Mucosa of stomach (tissue), 1 donor: Measurements from ENCODE around the gene YRDC.

Experiments used
- H3K27me3 ChIP-seq: one replicate; pipeline ENCODE4 v1.7.0; 2013; ENCODE audit warnings: mild to moderate bottlenecking, low read length; ENCODE audit not compliant: control insufficient read depth, insufficient read depth
- H3K36me3 ChIP-seq: one replicate; pipeline ENCODE4 v1.7.0; 2013; ENCODE audit warnings: low read length; ENCODE audit not compliant: control insufficient read depth, insufficient read depth
- H3K4me1 ChIP-seq: one replicate; pipeline ENCODE4 v1.7.0; 2013; ENCODE audit warnings: mild to moderate bottlenecking, low read length; ENCODE audit not compliant: control insufficient read depth, insufficient read depth
- H3K4me3 ChIP-seq: one replicate; pipeline ENCODE4 v1.7.0; 2013; ENCODE audit warnings: low read length
- H3K9ac ChIP-seq: one replicate; pipeline ENCODE4 v1.7.0; 2013; ENCODE audit warnings: mild to moderate bottlenecking, low read length, moderate library complexity
- H3K9me3 ChIP-seq: one replicate; pipeline ENCODE4 v1.7.0; 2013; ENCODE audit warnings: mild to moderate bottlenecking, low read length, moderate library complexity; ENCODE audit not compliant: control insufficient read depth
- donor health status: Pancreatic carcinoma.

YRDC gene

GRCh38 chr1:37761416-37762095 lies 46.5 kb downstream of the YRDC start:
- Histone ChIP-seq H3K4me1 (peaks cover 6% of the 10 kb centered on the region), H3K9me3 (no peaks in the 10 kb centered on the region), H3K27me3 (peaks cover 58% of the 10 kb centered on the region), H3K36me3 (no peaks in the 10 kb centered on the region), H3K4me3 (no peak overlapping the region), H3K9ac (no peak overlapping the region)

GRCh38 chr1:37759451-37759850 lies 48.6 kb downstream of the YRDC start:
- H3K27me3 ChIP-seq, result peaks cover 51% of the 10 kb centered on the region

GRCh38 chr1:37755951-37756560 lies 52.0 kb downstream of the YRDC start:
- Histone ChIP-seq H3K9ac (no peak overlapping the region), H3K4me1 (no peaks in the 10 kb centered on the region), H3K4me3 (no peak overlapping the region), H3K9me3 (no peaks in the 10 kb centered on the region), H3K27me3 (peaks cover 42% of the 10 kb centered on the region), H3K36me3 (no peaks in the 10 kb centered on the region)

More at GRCh38 chr1:37759451-37759850, 48.6 kb downstream of the YRDC start:
- Histone ChIP-seq H3K9me3 (no peaks in the 10 kb centered on the region), H3K4me1 (no peaks in the 10 kb centered on the region), H3K4me3 (no peak overlapping the region), H3K36me3 (no peaks in the 10 kb centered on the region), H3K9ac (no peak overlapping the region)

DNA sequence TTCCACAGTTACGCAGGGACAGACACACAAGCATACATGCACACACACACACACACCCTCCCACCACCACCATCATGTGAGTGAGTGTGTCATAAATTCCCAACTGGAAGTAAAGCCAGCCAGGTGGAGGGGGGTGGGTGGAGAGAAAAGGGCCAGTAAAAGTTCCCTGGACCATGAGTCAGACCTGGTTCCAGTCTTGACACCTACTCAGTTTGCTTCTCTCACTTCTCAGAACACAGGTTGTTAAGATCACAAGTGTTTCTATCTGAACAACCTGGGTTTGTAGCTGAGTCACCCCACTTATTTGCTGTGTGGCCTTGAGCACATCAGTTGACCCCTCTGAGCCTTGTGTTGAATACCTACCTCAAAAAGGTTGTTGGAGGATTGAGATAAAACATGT lies 52.7 kb downstream of the YRDC start:
- Histone ChIP-seq H3K27me3 (peaks cover 41% of the 10 kb centered on the region), H3K9me3 (no peaks in the 10 kb centered on the region), H3K36me3 (no peaks in the 10 kb centered on the region), H3K4me1 (no peaks in the 10 kb centered on the region), H3K4me3 (no peak overlapping the region), H3K9ac (no peak overlapping the region)

GRCh38 chr1:37753473-37754321 lies 54.3 kb downstream of the YRDC start:
- H3K9me3 ChIP-seq, result no peaks in the 10 kb centered on the region
- peaks cover 33% of the 10 kb centered on the region for H3K27me3 ChIP-seq
- H3K9ac ChIP-seq, result no peak overlapping the region
- H3K4me3 ChIP-seq, result no peak overlapping the region
- H3K36me3 ChIP-seq, result no peaks in the 10 kb centered on the region
- no peaks in the 10 kb centered on the region for H3K4me1 ChIP-seq
